Neural crest cell (in vitro differentiated cells): ENCODE measurements around the gene ZNF354C. TPM values are rescaled to one million over a fixed set of nuclear protein-coding genes. Genes with fewer than 3 reads are reported as not detected.

Experiments used
- DNase-seq: peaks from one replicate; pipeline ENCODE4 v3.0.0; 2021; ENCODE audit warnings: low read depth, mixed read lengths, low spot score
- H3K27ac Mint-ChIP-seq: one replicate; pipeline ENCODE4 v1.8.0; 2021; ENCODE audit warnings: mild to moderate bottlenecking, mixed read lengths; ENCODE audit not compliant: unreplicated experiment
- H3K27me3 Mint-ChIP-seq: 2 replicates; pipeline ENCODE4 v1.8.0; 2021; ENCODE audit warnings: low read depth, mild to moderate bottlenecking, mixed read lengths
- H3K36me3 Mint-ChIP-seq: 2 replicates; pipeline ENCODE4 v1.8.0; 2021; ENCODE audit warnings: low read depth, mild to moderate bottlenecking, mixed read lengths
- H3K4me1 Mint-ChIP-seq: 2 replicates; pipeline ENCODE4 v1.8.0; 2021; ENCODE audit warnings: mixed read lengths
- H3K4me3 Mint-ChIP-seq: one replicate; pipeline ENCODE4 v1.8.0; 2021; ENCODE audit warnings: mild to moderate bottlenecking, mixed read lengths
- H3K9me3 Mint-ChIP-seq: 2 replicates; pipeline ENCODE4 v1.8.0; 2021; ENCODE audit warnings: mixed read lengths
- total RNA-seq: library from RNA; stranded (reverse); gene quantifications from 2 replicates; pipeline ENCODE4 v1.2.1, GENCODE V29; 2021
- TF ChIP-seq, protein P1 (sequence below): fragments of 200-600 bp; sonication (generic); conservative IDR thresholded peaks from 2 replicates; pipeline ENCODE4 v1.5.0; 2021; ENCODE audit warnings: antibody characterized with exemption, mild to moderate bottlenecking

ZNF354C gene
- total RNA-seq, 1 donor from 2014 or later, result 11.6 TPM

DNA sequence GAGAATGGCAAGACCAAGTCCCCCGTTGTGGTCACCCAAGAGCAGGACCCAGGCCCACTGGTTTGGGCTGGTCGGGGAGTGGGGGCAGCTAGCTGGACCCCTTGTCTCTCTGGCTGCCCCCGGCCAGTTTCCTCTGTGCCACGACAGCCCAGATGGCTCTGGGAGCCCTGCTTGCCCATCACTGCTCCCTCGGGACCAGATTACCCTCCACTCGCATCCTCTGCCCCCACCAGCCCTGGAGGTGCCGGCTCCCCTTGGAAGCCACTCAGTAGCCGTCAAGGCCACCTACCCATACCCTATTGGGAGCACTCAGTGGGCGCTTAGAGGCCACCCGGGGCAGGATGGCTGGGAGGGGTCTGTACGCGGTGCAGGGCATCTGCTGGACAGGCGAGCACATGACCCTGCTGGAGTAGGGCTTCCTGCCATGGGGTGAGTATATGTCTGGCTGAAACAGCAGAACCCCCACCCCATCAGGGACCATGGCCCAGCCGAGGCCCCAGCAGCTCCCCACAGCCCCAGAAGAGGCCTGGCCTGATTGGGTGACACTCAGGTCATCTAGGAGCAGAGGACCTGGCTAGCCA lies 70.0 kb downstream of the ZNF354C start:
- H3K4me1 Mint-ChIP-seq, result peaks cover 3% of the 10 kb centered on the region
- H3K36me3 Mint-ChIP-seq, result no peaks in the 10 kb centered on the region
- H3K9me3 Mint-ChIP-seq, result no peaks in the 10 kb centered on the region
- H3K27me3 Mint-ChIP-seq, result no peaks in the 10 kb centered on the region
- no peak overlapping the region for H3K4me3 Mint-ChIP-seq
- DNase-seq, result no peak
- TF ChIP-seq, protein P1, sequence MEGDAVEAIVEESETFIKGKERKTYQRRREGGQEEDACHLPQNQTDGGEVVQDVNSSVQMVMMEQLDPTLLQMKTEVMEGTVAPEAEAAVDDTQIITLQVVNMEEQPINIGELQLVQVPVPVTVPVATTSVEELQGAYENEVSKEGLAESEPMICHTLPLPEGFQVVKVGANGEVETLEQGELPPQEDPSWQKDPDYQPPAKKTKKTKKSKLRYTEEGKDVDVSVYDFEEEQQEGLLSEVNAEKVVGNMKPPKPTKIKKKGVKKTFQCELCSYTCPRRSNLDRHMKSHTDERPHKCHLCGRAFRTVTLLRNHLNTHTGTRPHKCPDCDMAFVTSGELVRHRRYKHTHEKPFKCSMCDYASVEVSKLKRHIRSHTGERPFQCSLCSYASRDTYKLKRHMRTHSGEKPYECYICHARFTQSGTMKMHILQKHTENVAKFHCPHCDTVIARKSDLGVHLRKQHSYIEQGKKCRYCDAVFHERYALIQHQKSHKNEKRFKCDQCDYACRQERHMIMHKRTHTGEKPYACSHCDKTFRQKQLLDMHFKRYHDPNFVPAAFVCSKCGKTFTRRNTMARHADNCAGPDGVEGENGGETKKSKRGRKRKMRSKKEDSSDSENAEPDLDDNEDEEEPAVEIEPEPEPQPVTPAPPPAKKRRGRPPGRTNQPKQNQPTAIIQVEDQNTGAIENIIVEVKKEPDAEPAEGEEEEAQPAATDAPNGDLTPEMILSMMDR, result no peak
- H3K27ac Mint-ChIP-seq, result no peak overlapping the region

DNA sequence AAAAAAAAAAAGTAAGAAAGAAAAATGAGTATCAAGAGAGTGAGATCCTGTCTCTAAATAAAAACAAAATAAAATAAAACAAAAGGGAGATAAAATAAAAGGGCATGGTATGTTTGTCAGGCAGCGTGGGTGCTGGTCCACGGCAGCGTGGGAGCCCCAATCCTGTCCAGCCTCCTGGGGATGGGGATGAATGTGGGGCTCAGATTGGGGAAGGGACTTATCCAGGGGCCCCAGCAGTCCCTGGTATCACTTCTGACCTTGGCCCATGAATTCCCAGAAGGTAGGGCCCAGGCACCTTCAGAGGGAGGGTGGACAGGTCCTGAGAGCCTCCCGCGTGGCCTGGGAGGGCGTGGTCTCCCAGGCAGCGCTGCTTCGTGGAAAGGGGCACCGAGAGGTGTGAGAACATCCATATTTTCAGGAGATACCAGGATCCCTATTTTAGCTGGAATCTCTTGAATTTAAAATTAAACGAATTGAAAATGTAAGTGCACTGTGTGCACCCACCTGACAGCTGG lies 71.2 kb downstream of the ZNF354C start:
- Mint-ChIP-seq H3K27me3 (no peaks in the 10 kb centered on the region), H3K4me3 (no peak overlapping the region), H3K27ac (no peak overlapping the region), H3K9me3 (no peaks in the 10 kb centered on the region), H3K36me3 (no peaks in the 10 kb centered on the region), H3K4me1 (peaks cover 3% of the 10 kb centered on the region)
- TF ChIP-seq, protein P1, result no peak
- DNase-seq, result no peak

DNA sequence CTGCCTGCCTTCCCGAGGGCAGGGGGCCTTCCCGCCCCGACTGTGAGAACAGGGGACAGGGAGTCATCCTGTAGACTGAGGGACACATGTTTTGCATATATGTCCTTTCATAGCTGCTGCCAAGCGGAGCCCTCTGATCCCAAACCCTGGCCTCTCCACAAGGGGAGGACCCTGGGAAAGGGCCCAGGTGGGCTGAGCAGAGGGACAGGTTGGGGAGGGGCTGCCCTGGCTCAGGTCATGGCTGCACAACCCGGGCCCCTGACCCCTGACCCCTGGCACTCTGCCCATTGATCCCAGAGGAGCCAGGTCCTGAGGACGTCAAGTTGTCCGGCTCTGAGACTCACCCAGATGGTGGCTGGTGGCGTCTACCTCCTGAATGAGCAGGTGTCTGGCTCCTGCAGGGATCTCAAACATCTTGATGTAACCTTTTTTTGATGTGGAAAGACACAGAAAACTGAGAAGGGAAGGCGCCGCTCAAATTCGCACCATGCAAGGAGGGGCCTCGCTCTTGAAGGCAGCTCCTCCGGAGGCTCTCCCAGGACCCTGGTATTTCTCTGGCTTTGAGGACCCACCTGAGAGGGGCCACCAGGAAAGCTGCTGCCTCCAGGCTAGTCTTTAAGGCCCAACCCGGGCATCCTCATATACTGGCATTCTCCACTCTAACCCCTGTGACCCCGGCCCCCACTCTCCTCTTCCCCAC lies 71.9 kb downstream of the ZNF354C start:
- Mint-ChIP-seq H3K27ac (no peak overlapping the region), H3K9me3 (no peaks in the 10 kb centered on the region), H3K27me3 (no peaks in the 10 kb centered on the region), H3K4me1 (peaks cover 3% of the 10 kb centered on the region), H3K4me3 (no peak overlapping the region), H3K36me3 (no peaks in the 10 kb centered on the region)
- no peak for DNase-seq
- TF ChIP-seq, protein P1, result no peak

GRCh38 chr5:179132586-179133355 lies 72.6 kb downstream of the ZNF354C start:
- Mint-ChIP-seq H3K4me1 (peaks cover 3% of the 10 kb centered on the region), H3K27me3 (no peaks in the 10 kb centered on the region), H3K36me3 (no peaks in the 10 kb centered on the region), H3K4me3 (no peak overlapping the region), H3K9me3 (no peaks in the 10 kb centered on the region), H3K27ac (no peak overlapping the region)
- DNase-seq, result no peak
- TF ChIP-seq, protein P1, result no peak

Other genes with a start within 250 kb of the ZNF354C start
- gene ZNF354B, start 200.4 kb upstream of the ZNF354C start, total RNA-seq, result 24.8 and 25.9 TPM in 2 replicates
- 2.9 and 3.4 TPM in 2 replicates for gene ZFP2, start 164.5 kb upstream of the ZNF354C start, total RNA-seq
- gene ZNF454, start 119.2 kb upstream of the ZNF354C start, total RNA-seq, result 0.26 TPM in 1 of 2 replicates, not detected in the other
- gene GRM6, start 65.1 kb upstream of the ZNF354C start, total RNA-seq, result not detected in 2 replicates
- 6.6 and 7.4 TPM in 2 replicates for gene ZNF879, start 36.6 kb upstream of the ZNF354C start, total RNA-seq